OCI-LY1 (cell line): ENCODE measurements around the gene SPIRE2.
"Not testable (repeated sequence)": the region's sequence is repeated elsewhere in the genome, so short reads cannot be mapped to it uniquely, and the experiment has no call there.

Experiments used
- EZH2 ChIP-seq: fragments of 200-600 bp; sonication (generic), shearing (Covaris generic); IDR thresholded peaks from 2 replicates; pipeline ENCODE4 v1.8.0; 2017; ENCODE audit warnings: borderline replicate concordance, mixed run types, mild to moderate bottlenecking, antibody characterized with exemption, low read length, moderate library complexity, mixed read lengths
- TF ChIP-seq, protein P1 (sequence below): fragments of 200-600 bp; sonication (generic), shearing (Covaris generic); IDR thresholded peaks from 2 replicates; pipeline ENCODE4 v1.5.1; 2017; ENCODE audit warnings: mild to moderate bottlenecking, antibody characterized with exemption, low read length, moderate library complexity, mixed read lengths

DNA sequence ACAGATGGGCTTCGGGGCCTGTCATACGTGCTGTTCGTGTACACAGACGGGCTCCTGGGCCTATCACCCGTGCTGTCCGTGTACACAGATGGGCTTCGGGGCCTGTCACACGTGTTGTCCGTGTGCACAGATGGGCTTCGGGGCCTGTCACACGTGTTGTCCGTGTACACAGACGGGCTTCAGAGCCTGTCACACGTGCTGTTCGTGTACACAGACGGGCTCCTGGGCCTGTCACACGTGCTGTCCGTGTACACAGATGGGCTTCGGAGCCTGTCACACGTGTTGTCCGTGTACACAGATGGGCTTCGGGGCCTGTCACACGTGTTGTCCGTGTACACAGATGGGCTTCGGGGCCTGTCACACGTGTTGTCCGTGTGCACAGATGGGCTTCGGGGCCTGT, 50.8 kb downstream of the SPIRE2 start:
- TF ChIP-seq, protein P1, sequence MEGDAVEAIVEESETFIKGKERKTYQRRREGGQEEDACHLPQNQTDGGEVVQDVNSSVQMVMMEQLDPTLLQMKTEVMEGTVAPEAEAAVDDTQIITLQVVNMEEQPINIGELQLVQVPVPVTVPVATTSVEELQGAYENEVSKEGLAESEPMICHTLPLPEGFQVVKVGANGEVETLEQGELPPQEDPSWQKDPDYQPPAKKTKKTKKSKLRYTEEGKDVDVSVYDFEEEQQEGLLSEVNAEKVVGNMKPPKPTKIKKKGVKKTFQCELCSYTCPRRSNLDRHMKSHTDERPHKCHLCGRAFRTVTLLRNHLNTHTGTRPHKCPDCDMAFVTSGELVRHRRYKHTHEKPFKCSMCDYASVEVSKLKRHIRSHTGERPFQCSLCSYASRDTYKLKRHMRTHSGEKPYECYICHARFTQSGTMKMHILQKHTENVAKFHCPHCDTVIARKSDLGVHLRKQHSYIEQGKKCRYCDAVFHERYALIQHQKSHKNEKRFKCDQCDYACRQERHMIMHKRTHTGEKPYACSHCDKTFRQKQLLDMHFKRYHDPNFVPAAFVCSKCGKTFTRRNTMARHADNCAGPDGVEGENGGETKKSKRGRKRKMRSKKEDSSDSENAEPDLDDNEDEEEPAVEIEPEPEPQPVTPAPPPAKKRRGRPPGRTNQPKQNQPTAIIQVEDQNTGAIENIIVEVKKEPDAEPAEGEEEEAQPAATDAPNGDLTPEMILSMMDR = not testable (repeated sequence)
- not testable (repeated sequence) for TF ChIP-seq EZH2
